Gastroesophageal sphincter (tissue), 3 donors: ENCODE results near the gene DPP6.

ENCODE experiments used
- EP300 ChIP-seq: sonication (generic); formaldehyde crosslinking; IDR thresholded peaks from one replicate; pipeline ENCODE4 v1.6.1; 2017; ENCODE audit warnings: antibody characterized with exemption, mild to moderate bottlenecking
- POLR2A ChIP-seq, 2 donors: fragments of 450-650 bp; IDR thresholded peaks; one replicate each; pipeline ENCODE4 v1.6.1; 2017; ENCODE audit warnings: antibody characterized with exemption in 2 of 2, mild to moderate bottlenecking in 2 of 2, moderate library complexity in 1 of 2
- POLR2AphosphoS5 ChIP-seq: sonication (generic); formaldehyde crosslinking; IDR thresholded peaks from one replicate; pipeline ENCODE4 v1.6.1; 2017; ENCODE audit warnings: antibody characterized with exemption
- TF ChIP-seq, protein P1 (sequence below), 4 experiments: fragments of 200-600 bp in 2 of 4; fragments of 450-650 bp in 2 of 4; sonication (generic) in 1 of 4; IDR thresholded peaks; one replicate each; pipeline ENCODE4 v1.5.1; 2017 to 2019; ENCODE audit warnings: antibody characterized with exemption in 4 of 4, mild to moderate bottlenecking in 2 of 4, moderate library complexity in 2 of 4

DNA sequence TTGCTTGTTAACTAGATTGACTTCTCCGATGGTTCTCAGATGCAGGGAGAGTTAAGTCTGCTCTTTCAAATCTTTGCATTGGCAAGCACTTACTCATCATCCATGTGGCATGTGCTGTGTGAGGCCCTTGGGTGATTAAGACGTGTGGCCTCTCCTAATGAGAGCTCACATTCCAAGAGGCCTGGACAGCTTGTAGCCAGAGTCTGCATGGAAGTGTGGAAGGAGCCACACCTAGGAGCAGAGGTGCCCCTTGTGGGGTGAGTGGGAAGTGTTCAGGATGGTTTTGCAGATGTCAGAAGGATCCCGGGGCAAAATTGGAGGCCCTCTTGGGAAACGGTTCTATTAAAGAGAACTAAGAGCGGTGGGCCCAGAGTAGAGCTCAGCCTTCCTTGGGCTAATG, 724.8 kb downstream of the DPP6 start:
- TF ChIP-seq POLR2A (IDR thresholded peaks at IDR 0.05) (no peak), POLR2AphosphoS5 (no peak), EP300 (no peak)
- TF ChIP-seq, protein P1, sequence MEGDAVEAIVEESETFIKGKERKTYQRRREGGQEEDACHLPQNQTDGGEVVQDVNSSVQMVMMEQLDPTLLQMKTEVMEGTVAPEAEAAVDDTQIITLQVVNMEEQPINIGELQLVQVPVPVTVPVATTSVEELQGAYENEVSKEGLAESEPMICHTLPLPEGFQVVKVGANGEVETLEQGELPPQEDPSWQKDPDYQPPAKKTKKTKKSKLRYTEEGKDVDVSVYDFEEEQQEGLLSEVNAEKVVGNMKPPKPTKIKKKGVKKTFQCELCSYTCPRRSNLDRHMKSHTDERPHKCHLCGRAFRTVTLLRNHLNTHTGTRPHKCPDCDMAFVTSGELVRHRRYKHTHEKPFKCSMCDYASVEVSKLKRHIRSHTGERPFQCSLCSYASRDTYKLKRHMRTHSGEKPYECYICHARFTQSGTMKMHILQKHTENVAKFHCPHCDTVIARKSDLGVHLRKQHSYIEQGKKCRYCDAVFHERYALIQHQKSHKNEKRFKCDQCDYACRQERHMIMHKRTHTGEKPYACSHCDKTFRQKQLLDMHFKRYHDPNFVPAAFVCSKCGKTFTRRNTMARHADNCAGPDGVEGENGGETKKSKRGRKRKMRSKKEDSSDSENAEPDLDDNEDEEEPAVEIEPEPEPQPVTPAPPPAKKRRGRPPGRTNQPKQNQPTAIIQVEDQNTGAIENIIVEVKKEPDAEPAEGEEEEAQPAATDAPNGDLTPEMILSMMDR (IDR thresholded peaks at IDR 0.05) = no peak
